ENCODE results near the gene PI4K2A.

Gene PI4K2A

GRCh38 chr10:97598407-97599271, 41.8 kb upstream of the PI4K2A start:
- no peak for TF ChIP-seq MYC (IDR thresholded peaks at IDR 0.05; ENCODE audit: low read depth, low read length)
- TF ChIP-seq POLR2A (IDR thresholded peaks at IDR 0.05; ENCODE audit: extremely low read depth, insufficient read length): no peak
- TF ChIP-seq, protein P1, sequence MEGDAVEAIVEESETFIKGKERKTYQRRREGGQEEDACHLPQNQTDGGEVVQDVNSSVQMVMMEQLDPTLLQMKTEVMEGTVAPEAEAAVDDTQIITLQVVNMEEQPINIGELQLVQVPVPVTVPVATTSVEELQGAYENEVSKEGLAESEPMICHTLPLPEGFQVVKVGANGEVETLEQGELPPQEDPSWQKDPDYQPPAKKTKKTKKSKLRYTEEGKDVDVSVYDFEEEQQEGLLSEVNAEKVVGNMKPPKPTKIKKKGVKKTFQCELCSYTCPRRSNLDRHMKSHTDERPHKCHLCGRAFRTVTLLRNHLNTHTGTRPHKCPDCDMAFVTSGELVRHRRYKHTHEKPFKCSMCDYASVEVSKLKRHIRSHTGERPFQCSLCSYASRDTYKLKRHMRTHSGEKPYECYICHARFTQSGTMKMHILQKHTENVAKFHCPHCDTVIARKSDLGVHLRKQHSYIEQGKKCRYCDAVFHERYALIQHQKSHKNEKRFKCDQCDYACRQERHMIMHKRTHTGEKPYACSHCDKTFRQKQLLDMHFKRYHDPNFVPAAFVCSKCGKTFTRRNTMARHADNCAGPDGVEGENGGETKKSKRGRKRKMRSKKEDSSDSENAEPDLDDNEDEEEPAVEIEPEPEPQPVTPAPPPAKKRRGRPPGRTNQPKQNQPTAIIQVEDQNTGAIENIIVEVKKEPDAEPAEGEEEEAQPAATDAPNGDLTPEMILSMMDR (IDR thresholded peaks at IDR 0.05; ENCODE audit: low read depth, low read length): no peak
- no peak for TF ChIP-seq MAX (IDR thresholded peaks at IDR 0.05; ENCODE audit: low read depth, low read length)
- no peak overlapping the region for H3K4me3 ChIP-seq (ENCODE audit: low read depth, low read length)

GRCh38 chr10:97599272-97599619, 41.2 kb upstream of the PI4K2A start:
- TF ChIP-seq MAX (IDR thresholded peaks at IDR 0.05; ENCODE audit: low read depth, low read length) (no peak), POLR2A (IDR thresholded peaks at IDR 0.05; ENCODE audit: extremely low read depth, insufficient read length) (no peak), MYC (IDR thresholded peaks at IDR 0.05; ENCODE audit: low read depth, low read length) (no peak)
- TF ChIP-seq, protein P1 (IDR thresholded peaks at IDR 0.05; ENCODE audit: low read depth, low read length): no peak
- DNase-seq (ENCODE audit: low read depth): no peak

More at GRCh38 chr10:97598407-97599271, 41.8 kb upstream of the PI4K2A start:
- no peak for DNase-seq (ENCODE audit: low read depth)

GRCh38 chr10:97600616-97601015, 39.9 kb upstream of the PI4K2A start:
- TF ChIP-seq MAX (IDR thresholded peaks at IDR 0.05; ENCODE audit: low read depth, low read length): no peak
- TF ChIP-seq, protein P1 (IDR thresholded peaks at IDR 0.05; ENCODE audit: low read depth, low read length): no peak
- no peak for TF ChIP-seq POLR2A (IDR thresholded peaks at IDR 0.05; ENCODE audit: extremely low read depth, insufficient read length)
- TF ChIP-seq MYC (IDR thresholded peaks at IDR 0.05; ENCODE audit: low read depth, low read length): no peak
- no peak overlapping the region for H3K4me3 ChIP-seq (ENCODE audit: low read depth, low read length)
- DNase-seq (ENCODE audit: low read depth): no peak

More at GRCh38 chr10:97599272-97599619, 41.2 kb upstream of the PI4K2A start:
- no peak overlapping the region for H3K4me3 ChIP-seq (ENCODE audit: low read depth, low read length)

DNA sequence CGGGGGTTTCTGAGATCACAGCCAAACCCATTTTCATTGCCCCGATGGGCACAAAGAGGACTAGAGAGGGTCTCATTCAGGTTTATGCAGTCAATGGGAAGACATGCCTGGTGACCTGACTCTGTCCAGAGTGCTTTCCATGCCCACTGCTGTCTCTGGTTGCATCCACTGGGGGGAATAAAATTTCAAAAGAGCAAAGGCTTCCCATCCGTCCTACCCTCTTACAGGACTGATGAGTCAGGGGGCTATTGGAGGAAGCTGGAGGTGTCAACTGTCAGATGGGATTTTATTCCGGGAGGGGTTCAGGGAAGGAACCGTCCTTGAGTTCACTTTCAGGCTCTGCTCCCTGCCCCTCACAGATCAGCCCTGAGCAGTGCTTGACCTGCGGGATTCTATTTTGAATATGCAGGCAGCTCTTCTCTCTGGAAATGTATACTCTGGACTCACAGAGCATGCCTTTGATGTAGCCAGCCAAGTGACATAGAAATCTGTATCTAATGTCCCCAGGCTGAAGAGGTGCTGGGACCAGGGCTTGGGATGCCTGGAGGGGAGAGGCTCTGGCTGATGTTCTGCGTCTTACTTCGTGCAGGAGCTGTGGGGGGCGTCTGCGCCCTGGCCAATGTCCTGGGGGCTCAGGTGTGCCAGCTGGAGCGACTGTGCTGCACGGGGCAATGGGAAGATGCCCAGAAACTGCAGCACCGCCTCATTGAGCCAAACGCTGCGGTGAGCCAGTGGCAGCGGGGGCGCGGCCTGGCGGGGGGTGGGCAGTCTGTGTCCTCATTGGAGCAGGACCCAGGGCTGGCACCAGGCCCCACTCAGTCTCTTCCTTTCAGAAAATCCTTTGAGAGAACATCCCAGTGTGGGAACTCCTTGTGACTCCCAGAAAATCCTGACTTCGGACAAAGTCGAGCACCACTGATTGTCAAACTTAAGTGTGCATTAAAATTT, 38.9 kb upstream of the PI4K2A start:
- H3K4me3 ChIP-seq (ENCODE audit: low read depth, low read length): no peak overlapping the region
- TF ChIP-seq MYC (IDR thresholded peaks at IDR 0.05; ENCODE audit: low read depth, low read length): no peak
- TF ChIP-seq MAX (IDR thresholded peaks at IDR 0.05; ENCODE audit: low read depth, low read length): no peak
- TF ChIP-seq, protein P1 (IDR thresholded peaks at IDR 0.05; ENCODE audit: low read depth, low read length): no peak
- no peak for TF ChIP-seq POLR2A (IDR thresholded peaks at IDR 0.05; ENCODE audit: extremely low read depth, insufficient read length)

DNA sequence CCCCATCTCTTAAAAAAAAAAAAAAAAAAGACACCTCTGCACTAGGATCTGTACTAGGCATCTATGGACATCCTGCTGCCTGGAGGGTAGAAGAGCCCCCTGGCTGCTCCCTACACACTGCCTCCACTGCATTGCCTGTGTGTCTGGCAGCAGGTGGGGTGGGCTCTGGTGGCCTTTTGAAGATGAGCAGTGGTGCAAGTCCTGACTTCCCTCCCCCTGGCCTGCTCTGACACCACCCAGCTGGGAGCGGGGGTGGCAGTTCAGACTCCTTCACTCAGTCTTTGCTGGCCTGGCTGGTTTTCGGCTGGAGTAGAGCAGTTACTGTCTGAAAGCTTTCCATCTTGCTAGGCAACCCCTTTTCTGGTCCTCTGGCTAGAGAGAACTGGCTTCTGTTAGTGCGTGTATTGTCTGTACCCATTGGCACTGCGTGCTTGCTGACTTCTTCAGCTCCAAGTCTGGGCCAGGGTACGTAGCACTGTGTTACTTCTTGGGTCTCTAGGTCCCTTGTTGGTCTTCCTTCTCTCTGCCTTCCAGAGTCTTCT, 33.3 kb upstream of the PI4K2A start:
- no peak for DNase-seq (ENCODE audit: low read depth)
- TF ChIP-seq MAX (IDR thresholded peaks at IDR 0.05; ENCODE audit: low read depth, low read length) (no peak), MYC (IDR thresholded peaks at IDR 0.05; ENCODE audit: low read depth, low read length) (no peak)
- H3K4me3 ChIP-seq (ENCODE audit: low read depth, low read length): no peak overlapping the region

More for the DNA sequence above, 38.9 kb upstream of the PI4K2A start:
- DNase-seq (ENCODE audit: low read depth): no peak

Data from NB4 (cell line).